ENCODE measurements around the gene TNS1. TPM values are rescaled to one million over a fixed set of nuclear protein-coding genes. Genes with fewer than 3 reads are reported as not detected.

The TNS1 gene
- total RNA-seq, 1 experiment from 2014 or later: 4.5 TPM

- Mint-ChIP-seq H3K4me3 (no peak overlapping the region), H3K27ac (no peak overlapping the region), H3K4me1 (peaks cover 41% of the 10 kb centered on the region), H3K9me3 (no peaks in the 10 kb centered on the region), H3K36me3 (no peaks in the 10 kb centered on the region), H3K27me3 (ENCODE audit: low read depth) (peaks cover 50% of the 10 kb centered on the region)
- TF ChIP-seq STAT6 (CRISPR knock-in tag; conservative IDR thresholded peaks at IDR 0.05; ENCODE audit: low read depth): no peak
- no peak for ATAC-seq
- POLR2A ChIA-PET: interaction anchor here (0.6 to 1.7 kb wide), 2 partner anchors 21 to 219 kb away, joined by 3 to 5 read pairs; no protein-coding TSS in a partner anchor
- CTCF ChIA-PET: interaction anchor here (0.7 to 3.8 kb wide), 14 partner anchors 16 to 226 kb away, joined by 3 to 31 read pairs (median 4); partner anchors contain the start of gene RUFY4
- no peak for DNase-seq (ENCODE audit: low spot score)
These were observed 8.9 kb upstream of the TNS1 start for GRCh38 chr2:218011653-218012040.

GRCh38 chr2:218010984-218011652, 8.3 kb upstream of the TNS1 start:
- POLR2A ChIA-PET: interaction anchor here (0.6 to 1.7 kb wide), 3 partner anchors 21 to 219 kb away, joined by 3 to 5 read pairs (median 3); no protein-coding TSS in a partner anchor
- Mint-ChIP-seq H3K4me1 (peaks cover 41% of the 10 kb centered on the region), H3K36me3 (no peaks in the 10 kb centered on the region), H3K27ac (no peak overlapping the region), H3K4me3 (peak overlapping the region; percentile 75), H3K27me3 (ENCODE audit: low read depth) (peaks cover 50% of the 10 kb centered on the region), H3K9me3 (no peaks in the 10 kb centered on the region)
- DNase-seq (ENCODE audit: low spot score) (no peak), ATAC-seq (peak; percentile 26)
- no peak for TF ChIP-seq GTF2I (CRISPR knock-in tag; conservative IDR thresholded peaks at IDR 0.05)
- TF ChIP-seq ESRRA (CRISPR knock-in tag; IDR thresholded peaks at IDR 0.05; ENCODE audit: borderline replicate concordance): no peak
- TF ChIP-seq IRF2 (CRISPR knock-in tag; IDR thresholded peaks at IDR 0.05; ENCODE audit: borderline replicate concordance, low read depth): no peak
- no peak for TF ChIP-seq ZNF138 (CRISPR knock-in tag; conservative IDR thresholded peaks at IDR 0.05)
- no peak for TF ChIP-seq E2F1 (CRISPR knock-in tag; IDR thresholded peaks at IDR 0.05)
- no peak for TF ChIP-seq ARID4B (CRISPR knock-in tag; IDR thresholded peaks at IDR 0.05; ENCODE audit: borderline replicate concordance)
- TF ChIP-seq PREB (CRISPR knock-in tag; IDR thresholded peaks at IDR 0.05; ENCODE audit: borderline replicate concordance): no peak
- TF ChIP-seq MAX (CRISPR knock-in tag; IDR thresholded peaks at IDR 0.05): no peak
- no peak for TF ChIP-seq MYBL2 (CRISPR knock-in tag; IDR thresholded peaks at IDR 0.05)
- TF ChIP-seq ATF1 (CRISPR knock-in tag; IDR thresholded peaks at IDR 0.05): no peak
- no peak for TF ChIP-seq ZNF532 (CRISPR knock-in tag; IDR thresholded peaks at IDR 0.05; ENCODE audit: borderline replicate concordance)
- no peak for TF ChIP-seq E2F5 (CRISPR knock-in tag; IDR thresholded peaks at IDR 0.05)
- CTCF ChIA-PET: interaction anchor here (0.7 to 3.8 kb wide), 13 partner anchors 15 to 225 kb away, joined by 3 to 31 read pairs (median 3); partner anchors contain the start of gene RUFY4

Measured in WTC11 (cell line).